ENCODE data around the gene IMPACT. TPM values are rescaled to one million over a fixed set of nuclear protein-coding genes. Genes with fewer than 3 reads are reported as not detected.

IMPACT gene
- total RNA-seq, 2 experiments from 2014 or later, result 6.7 to 9.3 TPM

DNA sequence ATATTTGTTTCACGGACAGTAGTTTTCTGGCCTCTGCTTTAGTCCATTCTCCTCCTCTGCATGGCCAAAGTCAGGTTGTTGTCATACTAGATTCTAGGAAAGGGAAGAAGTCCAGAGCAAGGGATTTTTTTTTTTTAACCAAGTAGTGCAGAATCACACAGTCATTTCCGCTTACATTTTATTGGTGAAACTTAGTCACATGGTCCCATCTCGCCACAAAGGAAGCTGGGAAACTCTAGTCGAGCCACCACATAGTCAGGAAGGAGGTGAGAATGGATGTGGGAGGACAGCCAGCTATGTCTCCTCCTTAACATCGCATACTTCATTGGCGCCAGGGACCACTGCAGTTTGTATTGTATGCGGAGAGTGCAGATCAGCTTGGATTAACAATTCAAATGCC lies 44.3 kb downstream of the IMPACT start:
- Mint-ChIP-seq H3K9me3 (ENCODE audit: low read depth) (no peaks in the 10 kb centered on the region), H3K36me3 (no peaks in the 10 kb centered on the region), H3K4me1 (no peaks in the 10 kb centered on the region), H3K27me3 (peaks cover 12% of the 10 kb centered on the region), H3K4me3 (no peak overlapping the region), H3K27ac (no peak overlapping the region)
- no peak for ATAC-seq
- no peak for DNase-seq
- CTCF ChIA-PET, result no interaction called here

- H3K36me3 Mint-ChIP-seq, result no peaks in the 10 kb centered on the region
Measured at GRCh38 chr18:24472591-24472990, 46.1 kb downstream of the IMPACT start.

DNA sequence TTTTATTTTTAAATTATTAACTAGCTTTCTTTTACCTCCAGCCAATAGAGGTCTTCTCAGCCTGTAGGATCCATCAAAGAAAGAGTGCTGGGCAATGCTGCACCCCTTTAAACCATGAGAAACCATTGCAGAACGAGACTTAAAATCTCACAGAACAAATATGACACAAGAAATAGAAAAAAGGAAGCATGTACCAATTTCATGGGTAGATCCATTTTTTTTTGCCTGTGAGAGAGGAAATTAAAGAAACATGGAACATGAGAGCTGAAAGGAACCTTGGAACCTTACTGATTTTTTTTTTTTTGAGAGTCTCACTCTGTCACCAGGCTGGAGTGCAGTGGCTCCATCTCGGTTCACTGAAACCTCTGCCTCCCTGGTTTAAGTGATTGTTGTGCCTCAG lies 47.9 kb downstream of the IMPACT start:
- DNase-seq (no peak), ATAC-seq (no peak)
- Mint-ChIP-seq H3K9me3 (ENCODE audit: low read depth) (no peaks in the 10 kb centered on the region), H3K36me3 (no peaks in the 10 kb centered on the region), H3K27ac (no peak overlapping the region), H3K4me3 (no peak overlapping the region), H3K4me1 (no peaks in the 10 kb centered on the region), H3K27me3 (peaks cover 17% of the 10 kb centered on the region)
- CTCF ChIA-PET, result interaction anchor here (0.8 to 5.0 kb wide), 2 partner anchors 9 to 15 kb away, joined by 3 to 19 read pairs; no protein-coding TSS in a partner anchor

More at GRCh38 chr18:24472591-24472990, 46.1 kb downstream of the IMPACT start:
- ATAC-seq (no peak), DNase-seq (no peak)
- Mint-ChIP-seq H3K9me3 (ENCODE audit: low read depth) (no peaks in the 10 kb centered on the region), H3K4me3 (no peak overlapping the region), H3K4me1 (no peaks in the 10 kb centered on the region), H3K27me3 (peaks cover 13% of the 10 kb centered on the region), H3K27ac (no peak overlapping the region)
- CTCF ChIA-PET, result interaction anchor here (5.0 kb wide), 1 partner anchor 16 kb away, joined by 19 read pairs; no protein-coding TSS in a partner anchor

GRCh38 chr18:24475926-24476589 lies 49.6 kb downstream of the IMPACT start:
- Mint-ChIP-seq H3K9me3 (ENCODE audit: low read depth) (peaks cover 3% of the 10 kb centered on the region), H3K4me1 (no peaks in the 10 kb centered on the region), H3K4me3 (no peak overlapping the region), H3K27me3 (peaks cover 22% of the 10 kb centered on the region), H3K36me3 (peaks cover 3% of the 10 kb centered on the region), H3K27ac (no peak overlapping the region)
- ATAC-seq (no peak), DNase-seq (no peak)
- CTCF ChIA-PET, result interaction anchor here (5.0 kb wide), 1 partner anchor 13 kb away, joined by 19 read pairs; no protein-coding TSS in a partner anchor

GRCh38 chr18:24479371-24479770 lies 52.9 kb downstream of the IMPACT start:
- Mint-ChIP-seq H3K4me3 (no peak overlapping the region), H3K9me3 (ENCODE audit: low read depth) (peaks cover 3% of the 10 kb centered on the region), H3K27ac (no peak overlapping the region), H3K36me3 (peaks cover 3% of the 10 kb centered on the region), H3K4me1 (no peaks in the 10 kb centered on the region), H3K27me3 (peaks cover 21% of the 10 kb centered on the region)
- CTCF ChIA-PET, result no interaction called here
- DNase-seq (no peak), ATAC-seq (no peak)

- Mint-ChIP-seq H3K27me3 (peaks cover 21% of the 10 kb centered on the region), H3K4me1 (no peaks in the 10 kb centered on the region), H3K9me3 (ENCODE audit: low read depth) (peaks cover 3% of the 10 kb centered on the region), H3K4me3 (no peak overlapping the region), H3K36me3 (peaks cover 3% of the 10 kb centered on the region), H3K27ac (no peak overlapping the region)
- no peak for DNase-seq
- CTCF ChIA-PET, result interaction anchor here (1.1 to 1.7 kb wide), 4 partner anchors 8 to 244 kb away, joined by 3 to 6 read pairs (median 5); partner anchors contain the start of gene HRH4
- ATAC-seq, result no peak
Measured at GRCh38 chr18:24482821-24483220, 56.4 kb downstream of the IMPACT start.

GRCh38 chr18:24485681-24486080 lies 59.2 kb downstream of the IMPACT start:
- ATAC-seq (no peak), DNase-seq (no peak)
- Mint-ChIP-seq H3K9me3 (ENCODE audit: low read depth) (no peaks in the 10 kb centered on the region), H3K4me1 (peaks cover 3% of the 10 kb centered on the region), H3K36me3 (no peaks in the 10 kb centered on the region), H3K27me3 (peaks cover 22% of the 10 kb centered on the region), H3K4me3 (no peak overlapping the region), H3K27ac (no peak overlapping the region)
- CTCF ChIA-PET, result interaction anchor here (0.6 to 1.8 kb wide), 3 partner anchors 59 to 338 kb away, joined by 3 to 4 read pairs (median 3); partner anchors contain the start of gene IMPACT

- ATAC-seq (no peak), DNase-seq (no peak)
- Mint-ChIP-seq H3K9me3 (ENCODE audit: low read depth) (no peaks in the 10 kb centered on the region), H3K27ac (no peak overlapping the region), H3K36me3 (no peaks in the 10 kb centered on the region), H3K4me3 (no peak overlapping the region), H3K27me3 (peaks cover 23% of the 10 kb centered on the region), H3K4me1 (peaks cover 4% of the 10 kb centered on the region)
- CTCF ChIA-PET, result interaction anchor here (1.5 to 4.8 kb wide), 6 partner anchors 21 to 240 kb away, joined by 4 to 99 read pairs (median 10); partner anchors contain the start of genes IMPACT and OSBPL1A
Measured at GRCh38 chr18:24486684-24487083, 60.2 kb downstream of the IMPACT start.

DNA sequence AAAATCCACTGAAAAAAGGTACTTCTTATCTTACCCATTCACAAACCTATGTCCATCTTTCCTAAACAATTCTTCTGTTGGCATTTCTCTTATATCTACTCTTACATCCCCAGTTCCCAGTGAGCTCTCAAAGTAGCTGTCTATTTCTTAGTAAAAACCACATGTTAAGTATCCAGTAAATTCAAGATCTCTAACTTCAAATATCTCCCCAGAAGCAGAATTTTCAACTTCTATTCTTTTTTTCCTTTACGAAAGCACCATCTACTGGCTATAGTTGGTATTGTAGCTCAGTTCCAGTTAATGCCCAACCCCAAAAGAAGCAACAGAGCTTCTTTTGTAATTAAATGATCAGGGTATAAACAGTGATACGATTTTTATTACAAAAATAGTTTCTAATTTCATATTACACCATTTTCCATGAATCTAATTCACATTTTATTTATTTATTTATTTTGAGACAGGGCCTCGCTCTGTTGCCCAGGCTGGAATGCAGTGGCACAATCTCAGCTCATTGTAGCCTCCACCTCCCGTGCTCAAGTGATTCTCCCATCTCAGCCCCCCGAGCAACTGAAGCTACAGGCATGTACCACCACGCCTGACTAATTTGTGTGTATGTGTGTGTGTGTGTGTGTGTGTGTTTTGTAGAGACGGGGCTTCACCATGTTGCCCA lies 62.5 kb downstream of the IMPACT start:
- no peak for DNase-seq
- H3K27me3 Mint-ChIP-seq, result peaks cover 39% of the 10 kb centered on the region

GRCh38 chr18:24490539-24490938 lies 64.1 kb downstream of the IMPACT start:
- CTCF ChIA-PET, result interaction anchor here (1.1 to 4.8 kb wide), 5 partner anchors 10 to 130 kb away, joined by 3 to 99 read pairs (median 11); no protein-coding TSS in a partner anchor
- no peak for ATAC-seq
- Mint-ChIP-seq H3K4me1 (peaks cover 14% of the 10 kb centered on the region), H3K9me3 (ENCODE audit: low read depth) (no peaks in the 10 kb centered on the region), H3K27ac (no peak overlapping the region), H3K27me3 (peaks cover 53% of the 10 kb centered on the region), H3K4me3 (no peak overlapping the region), H3K36me3 (no peaks in the 10 kb centered on the region)
- DNase-seq, result no peak

More for the DNA sequence above, 62.5 kb downstream of the IMPACT start:
- no peak for ATAC-seq
- CTCF ChIA-PET, result interaction anchor here (0.7 to 4.8 kb wide), 31 partner anchors 8 to 867 kb away, joined by 3 to 99 read pairs (median 4); partner anchors contain the start of genes HRH4 and IMPACT
- Mint-ChIP-seq H3K4me1 (peaks cover 14% of the 10 kb centered on the region), H3K9me3 (ENCODE audit: low read depth) (no peaks in the 10 kb centered on the region), H3K4me3 (no peak overlapping the region), H3K27ac (no peak overlapping the region), H3K36me3 (no peaks in the 10 kb centered on the region)

GRCh38 chr18:24491927-24492834 lies 65.7 kb downstream of the IMPACT start:
- DNase-seq (peak; percentile 45), ATAC-seq (peak; percentile 36)
- CTCF ChIA-PET, result interaction anchor here (0.9 to 1.8 kb wide), 4 partner anchors 45 to 236 kb away, joined by 3 to 12 read pairs (median 6); no protein-coding TSS in a partner anchor
- Mint-ChIP-seq H3K4me1 (peaks cover 14% of the 10 kb centered on the region), H3K4me3 (no peak overlapping the region), H3K27me3 (peaks cover 51% of the 10 kb centered on the region), H3K9me3 (ENCODE audit: low read depth) (no peaks in the 10 kb centered on the region), H3K27ac (no peak overlapping the region), H3K36me3 (no peaks in the 10 kb centered on the region)

DNA sequence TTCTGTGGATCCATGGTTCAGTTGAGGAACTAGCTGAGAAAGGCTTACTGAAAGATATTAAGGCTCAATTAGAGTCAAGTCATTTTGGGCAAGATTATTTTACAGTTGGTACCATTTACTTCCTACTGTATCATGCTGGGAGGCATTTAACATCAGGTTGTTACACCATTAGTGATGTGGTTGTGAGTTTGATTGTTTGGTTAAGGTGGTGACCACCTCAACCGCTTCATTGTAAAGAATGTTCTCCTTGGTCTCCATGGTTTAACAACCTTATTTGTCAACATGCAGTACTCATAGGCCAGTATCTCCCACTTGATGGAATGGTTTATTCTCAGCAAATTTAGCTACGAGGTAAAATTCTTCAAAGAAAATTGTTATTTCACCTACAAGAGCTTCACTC lies 68.1 kb downstream of the IMPACT start:
- Mint-ChIP-seq H3K9me3 (ENCODE audit: low read depth) (no peaks in the 10 kb centered on the region), H3K27me3 (peaks cover 44% of the 10 kb centered on the region), H3K4me1 (peaks cover 11% of the 10 kb centered on the region), H3K36me3 (no peaks in the 10 kb centered on the region), H3K27ac (no peak overlapping the region), H3K4me3 (no peak overlapping the region)
- ATAC-seq (no peak), DNase-seq (no peak)
- CTCF ChIA-PET, result interaction anchor here (1.4 kb wide), 1 partner anchor 134 kb away, joined by 7 read pairs; no protein-coding TSS in a partner anchor
